Skeletal muscle satellite cell (primary cell): ENCODE results near the gene GGT5.
"Not testable (repeated sequence)": the region's sequence is repeated elsewhere in the genome, so short reads cannot be mapped to it uniquely, and the experiment has no call there.

ENCODE experiments used
- H3K27me3 ChIP-seq: 2 replicates; pipeline ENCODE4 v1.7.0; 2013; ENCODE audit warnings: low read length; ENCODE audit not compliant: control insufficient read depth, insufficient read depth
- H3K36me3 ChIP-seq: 2 replicates; pipeline ENCODE4 v1.7.0; 2013; ENCODE audit warnings: mild to moderate bottlenecking, control low read depth, low read length; ENCODE audit not compliant: insufficient read depth
- H3K4me1 ChIP-seq: 2 replicates; pipeline ENCODE4 v1.7.0; 2013; ENCODE audit warnings: low read length; ENCODE audit not compliant: control insufficient read depth, insufficient read depth
- H3K4me2 ChIP-seq: 2 replicates; pipeline ENCODE4 v1.7.0; 2013; ENCODE audit warnings: mild to moderate bottlenecking, low read length
- H3K4me3 ChIP-seq: 2 replicates; pipeline ENCODE4 v1.7.0; 2013; ENCODE audit warnings: low read length
- H3K9ac ChIP-seq: 2 replicates; pipeline ENCODE4 v1.7.0; 2013; ENCODE audit warnings: mild to moderate bottlenecking, low read depth, low read length, moderate library complexity
- H3K9me3 ChIP-seq: replicated peaks from 2 replicates; pipeline ENCODE4 v1.7.0; 2013; ENCODE audit warnings: mild to moderate bottlenecking, control low read depth, low read length

Gene GGT5

GRCh38 chr22:24280363-24280762 lies 35.5 kb upstream of the GGT5 start:
- H3K27me3 ChIP-seq, H3K4me2 ChIP-seq, H3K4me3 ChIP-seq, H3K9ac ChIP-seq, H3K9me3 ChIP-seq, H3K4me1 ChIP-seq, H3K36me3 ChIP-seq: not testable (repeated sequence)

- H3K4me3 ChIP-seq, H3K9me3 ChIP-seq, H3K9ac ChIP-seq, H3K36me3 ChIP-seq, H3K27me3 ChIP-seq: not testable (repeated sequence)
- Histone ChIP-seq H3K4me1 (peaks cover 22% of the 10 kb centered on the region), H3K4me2 (peak overlapping the region; percentile 43)
Measured at GRCh38 chr22:24274696-24275405, 30.0 kb upstream of the GGT5 start.

- H3K9me3 ChIP-seq, H3K36me3 ChIP-seq, H3K27me3 ChIP-seq, H3K4me3 ChIP-seq, H3K9ac ChIP-seq: not testable (repeated sequence)
- H3K4me2 ChIP-seq, result peak overlapping the region; percentile 19
- H3K4me1 ChIP-seq, result peaks cover 22% of the 10 kb centered on the region
Measured at GRCh38 chr22:24273906-24274305, 29.0 kb upstream of the GGT5 start.

- not testable (repeated sequence) for H3K9me3 ChIP-seq, H3K36me3 ChIP-seq, H3K9ac ChIP-seq, H3K27me3 ChIP-seq, H3K4me3 ChIP-seq
- H3K4me2 ChIP-seq, result peak overlapping the region; percentile 94
- H3K4me1 ChIP-seq, result peaks cover 22% of the 10 kb centered on the region
Measured at GRCh38 chr22:24273031-24273430, 28.1 kb upstream of the GGT5 start.

- H3K4me3 ChIP-seq, result peak overlapping the region; percentile 100
- H3K4me1 ChIP-seq, result peaks cover 22% of the 10 kb centered on the region
Measured at GRCh38 chr22:24271386-24271854, 26.5 kb upstream of the GGT5 start.

GRCh38 chr22:24270556-24271385 lies 25.9 kb upstream of the GGT5 start, which contains the start of gene SPECC1L:
SPECC1L (plus strand) TSS chr22:24270831; CDS start chr22:24302232, 31,401 bp downstream.
- Histone ChIP-seq H3K4me3 (peak within 1 kb of the TSS; percentile 100), H3K9me3 (no peaks in the 10 kb centered on the region), H3K9ac (peak within 1 kb of the TSS; percentile 98), H3K4me1 (peaks cover 22% of the 10 kb centered on the region), H3K36me3 (no peaks in the 10 kb centered on the region), H3K27me3 (no peaks in the 10 kb centered on the region), H3K4me2 (peak within 1 kb of the TSS; percentile 100)

More at GRCh38 chr22:24271386-24271854, 26.5 kb upstream of the GGT5 start:
- H3K9ac ChIP-seq, result peak overlapping the region; percentile 98
- H3K36me3 ChIP-seq, result no peaks in the 10 kb centered on the region
- no peaks in the 10 kb centered on the region for H3K27me3 ChIP-seq
- H3K9me3 ChIP-seq, result no peaks in the 10 kb centered on the region
- peak overlapping the region; percentile 94 for H3K4me2 ChIP-seq

GRCh38 chr22:24266495-24266894 lies 21.6 kb upstream of the GGT5 start:
- not testable (repeated sequence) for H3K36me3 ChIP-seq, H3K4me3 ChIP-seq, H3K27me3 ChIP-seq, H3K4me1 ChIP-seq, H3K4me2 ChIP-seq, H3K9ac ChIP-seq, H3K9me3 ChIP-seq

GRCh38 chr22:24265734-24266133 lies 20.9 kb upstream of the GGT5 start:
- H3K4me1 ChIP-seq, result peaks cover 2% of the 10 kb centered on the region
- H3K27me3 ChIP-seq, result no peaks in the 10 kb centered on the region
- H3K36me3 ChIP-seq, result no peaks in the 10 kb centered on the region
- no peak overlapping the region for H3K9ac ChIP-seq
- no peaks in the 10 kb centered on the region for H3K9me3 ChIP-seq
- H3K4me2 ChIP-seq, result no peak overlapping the region
- H3K4me3 ChIP-seq, result no peak overlapping the region

- H3K9me3 ChIP-seq, H3K4me3 ChIP-seq, H3K4me1 ChIP-seq, H3K4me2 ChIP-seq, H3K36me3 ChIP-seq, H3K27me3 ChIP-seq, H3K9ac ChIP-seq: not testable (repeated sequence)
Measured at GRCh38 chr22:24264329-24264896, 19.5 kb upstream of the GGT5 start.

GRCh38 chr22:24263479-24263878 lies 18.6 kb upstream of the GGT5 start:
- H3K36me3 ChIP-seq, H3K4me3 ChIP-seq, H3K4me1 ChIP-seq, H3K27me3 ChIP-seq, H3K4me2 ChIP-seq, H3K9me3 ChIP-seq, H3K9ac ChIP-seq: not testable (repeated sequence)

GRCh38 chr22:24262185-24262749 lies 17.4 kb upstream of the GGT5 start:
- H3K4me2 ChIP-seq, H3K4me1 ChIP-seq, H3K9ac ChIP-seq, H3K4me3 ChIP-seq, H3K9me3 ChIP-seq, H3K27me3 ChIP-seq, H3K36me3 ChIP-seq: not testable (repeated sequence)
